ENCODE results near the gene EXD3.

- no peak for TF ChIP-seq POLR2A (IDR thresholded peaks at IDR 0.05)
- no peak for TF ChIP-seq CTCF (IDR thresholded peaks at IDR 0.05)
Measured at GRCh38 chr9:137354153-137354844, 68.7 kb downstream of the EXD3 start.
